ENCODE measurements around the gene PSMF1. TPM values are rescaled to one million over a fixed set of nuclear protein-coding genes. Genes with fewer than 3 reads are reported as not detected.

Gene PSMF1
- total and polyA plus RNA-seq, 9 of the 15 experiments (the other 6 are each of a cell fraction or from before 2014, with no cell fraction given), result 8.5 to 192 (median 33.2) TPM

DNA sequence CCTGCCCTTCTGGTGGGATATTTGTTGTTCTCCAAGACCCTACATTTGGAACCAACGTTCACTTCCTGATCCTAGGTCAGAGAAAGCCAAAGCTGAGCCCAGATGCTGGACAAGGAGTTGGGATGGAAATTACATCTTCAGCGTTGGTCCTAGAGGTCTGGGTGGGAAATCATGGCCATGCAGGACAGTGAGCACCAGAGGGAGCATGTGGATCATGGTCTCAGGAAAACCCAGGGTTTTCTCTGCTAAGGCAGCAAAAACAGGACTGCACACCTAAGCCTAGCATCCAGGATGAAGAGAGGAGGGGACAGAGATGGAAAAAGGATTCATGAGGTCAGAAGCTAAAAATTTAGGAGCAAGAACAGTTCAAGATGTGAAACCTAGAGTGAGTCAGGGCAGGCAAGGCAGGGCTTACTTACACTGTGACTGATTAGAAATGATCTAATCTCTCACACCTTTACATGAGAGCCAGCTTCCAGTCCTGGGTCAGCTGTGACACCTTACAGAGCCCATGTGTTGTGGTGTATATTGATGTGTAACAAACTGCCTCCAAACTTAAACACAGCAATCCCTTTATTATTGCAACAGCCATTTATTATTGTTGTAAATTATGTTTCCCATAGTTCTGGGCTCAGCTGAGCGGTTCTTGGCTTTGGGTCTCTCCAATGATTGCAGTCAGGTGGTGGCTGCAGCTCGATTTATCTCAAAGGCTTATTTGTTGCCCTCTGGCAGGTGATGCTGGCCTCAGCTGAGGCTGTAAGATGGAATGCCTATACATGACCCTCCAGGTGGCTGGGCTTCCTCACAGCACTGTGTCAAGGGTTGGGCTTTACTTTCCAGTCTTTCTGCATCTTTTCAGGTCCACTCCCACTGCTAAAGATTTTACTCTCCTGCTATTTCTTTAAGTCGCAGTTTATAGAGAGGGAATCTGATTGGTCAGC lies 91.3 kb downstream of the PSMF1 start:
- ChIA-PET POLR2A (interaction anchor here (0.6 to 0.7 kb wide), 3 partner anchors 26 to 223 kb away, joined by 3 read pairs; no protein-coding TSS in a partner anchor), CTCF (ENCODE audit: low intra/inter-chr PET ratio) (interaction anchor here (0.7 to 1.0 kb wide), 2 partner anchors 394 to 855 kb away, joined by 3 read pairs; no protein-coding TSS in a partner anchor)
- peak; percentile 46 for ATAC-seq
- Histone ChIP-seq H3K4me1 (replicated peaks in 1 of 2; ENCODE audit: control insufficient read depth in 2 of 2, insufficient read depth in 2 of 2, low read length in 2 of 2) (peaks cover 8 to 23% of the 10 kb centered on the region in 2 experiments; a peak in 4 of 5 replicates), H3K9ac (ENCODE audit: insufficient read depth in 1 of 2, low read depth in 2 of 2, low read length in 2 of 2) (peak overlapping the region in 1 of 2 experiments; percentile 53; a peak in 1 of 4 replicates), H4K20me1 (replicated peaks; ENCODE audit: control insufficient read depth, insufficient read depth, low read length) (no peaks in the 10 kb centered on the region), H3K27ac (ENCODE audit: extremely low read depth, low read depth, low read length) (no peak overlapping the region), H3K36me3 (ENCODE audit: control insufficient read depth, insufficient read depth, low read length) (no peaks in the 10 kb centered on the region), H3K9me3 (replicated peaks; ENCODE audit: control insufficient read depth, insufficient read depth, low read depth, low read length) (no peaks in the 10 kb centered on the region), H3K9me1 (ENCODE audit: control insufficient read depth, insufficient read depth, low read length) (no peaks in the 10 kb centered on the region), H3K79me2 (ENCODE audit: control insufficient read depth, insufficient read depth, low read length) (no peaks in the 10 kb centered on the region), H3K27me3 (ENCODE audit: control insufficient read depth in 2 of 2, insufficient read depth in 2 of 2, low read length in 2 of 2) (no peaks in the 10 kb centered on the region), H2AFZ (ENCODE audit: low read depth, low read length) (no peak overlapping the region), H3K4me3 (no peak overlapping the region), H3K4me2 (ENCODE audit: insufficient read depth, low read length) (no peak overlapping the region)
- WGBS (ENCODE audit: insufficient coverage, low coverage, missing lambda C conversion rate), result 3% methylated on average over 5 of the region's 5 CpGs
- DNase-seq (ENCODE audit: extremely low read depth in 1 of 4, low spot score in 3 of 4), result no peak
- no TSS peak for BruUV-seq (replicated peaks)
- in situ Hi-C loops (cut with MboI) (no loop called here), intact Hi-C loops (cut with micrococcal nuclease) (loop anchor here (5.0 to 10.0 kb wide), 5 partner anchors 32 to 235 kb away; partner anchors contain the start of genes FKBP1A and PSMF1)
- peak; percentile 15 for FAIRE-seq
- peak; percentile 50; the same call in 1 of the 2 replicates for TF ChIP-seq STAG1 (CRISPR knock-in tag; IDR thresholded peaks at IDR 0.05; ENCODE audit: borderline replicate concordance)
- TF ChIP-seq, protein P1, sequence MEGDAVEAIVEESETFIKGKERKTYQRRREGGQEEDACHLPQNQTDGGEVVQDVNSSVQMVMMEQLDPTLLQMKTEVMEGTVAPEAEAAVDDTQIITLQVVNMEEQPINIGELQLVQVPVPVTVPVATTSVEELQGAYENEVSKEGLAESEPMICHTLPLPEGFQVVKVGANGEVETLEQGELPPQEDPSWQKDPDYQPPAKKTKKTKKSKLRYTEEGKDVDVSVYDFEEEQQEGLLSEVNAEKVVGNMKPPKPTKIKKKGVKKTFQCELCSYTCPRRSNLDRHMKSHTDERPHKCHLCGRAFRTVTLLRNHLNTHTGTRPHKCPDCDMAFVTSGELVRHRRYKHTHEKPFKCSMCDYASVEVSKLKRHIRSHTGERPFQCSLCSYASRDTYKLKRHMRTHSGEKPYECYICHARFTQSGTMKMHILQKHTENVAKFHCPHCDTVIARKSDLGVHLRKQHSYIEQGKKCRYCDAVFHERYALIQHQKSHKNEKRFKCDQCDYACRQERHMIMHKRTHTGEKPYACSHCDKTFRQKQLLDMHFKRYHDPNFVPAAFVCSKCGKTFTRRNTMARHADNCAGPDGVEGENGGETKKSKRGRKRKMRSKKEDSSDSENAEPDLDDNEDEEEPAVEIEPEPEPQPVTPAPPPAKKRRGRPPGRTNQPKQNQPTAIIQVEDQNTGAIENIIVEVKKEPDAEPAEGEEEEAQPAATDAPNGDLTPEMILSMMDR (IDR thresholded peaks at IDR 0.05 in 2 of 3, conservative IDR thresholded peaks at IDR 0.05 in 1 of 3; ENCODE audit: insufficient read depth in 2 of 3, low read depth in 1 of 3, low read length in 3 of 3), result peak; percentile 48 to 57 (median 49)
- TF ChIP-seq CTBP1 (IDR thresholded peaks at IDR 0.05; ENCODE audit: borderline replicate concordance), result 0 out of 2 replicates have a peak, but pooled peaks have one; percentile 11
- TF ChIP-seq TEAD1 (CRISPR knock-in tag; IDR thresholded peaks at IDR 0.05), result no peak
- no peak for TF ChIP-seq HEY1 (CRISPR knock-in tag; IDR thresholded peaks at IDR 0.05; ENCODE audit: borderline replicate concordance)
- TF ChIP-seq SMC3 (conservative IDR thresholded peaks at IDR 0.05; ENCODE audit: insufficient read depth, low read depth, low read length), result 0 out of 2 replicates have a peak, but pooled peaks have one; percentile 37
- peak; percentile 9 to 53; a peak in 2 of 4 replicates for TF ChIP-seq RAD21 (CRISPR knock-in tag; conservative IDR thresholded peaks at IDR 0.05 in 1 of 2, IDR thresholded peaks at IDR 0.05 in 1 of 2)
- no peak for TF ChIP-seq ZNF76 (CRISPR knock-in tag; IDR thresholded peaks at IDR 0.05; ENCODE audit: borderline replicate concordance)
